ENCODE results near the gene CLDN6.

The CLDN6 gene, protein sequence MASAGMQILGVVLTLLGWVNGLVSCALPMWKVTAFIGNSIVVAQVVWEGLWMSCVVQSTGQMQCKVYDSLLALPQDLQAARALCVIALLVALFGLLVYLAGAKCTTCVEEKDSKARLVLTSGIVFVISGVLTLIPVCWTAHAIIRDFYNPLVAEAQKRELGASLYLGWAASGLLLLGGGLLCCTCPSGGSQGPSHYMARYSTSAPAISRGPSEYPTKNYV

DNA sequence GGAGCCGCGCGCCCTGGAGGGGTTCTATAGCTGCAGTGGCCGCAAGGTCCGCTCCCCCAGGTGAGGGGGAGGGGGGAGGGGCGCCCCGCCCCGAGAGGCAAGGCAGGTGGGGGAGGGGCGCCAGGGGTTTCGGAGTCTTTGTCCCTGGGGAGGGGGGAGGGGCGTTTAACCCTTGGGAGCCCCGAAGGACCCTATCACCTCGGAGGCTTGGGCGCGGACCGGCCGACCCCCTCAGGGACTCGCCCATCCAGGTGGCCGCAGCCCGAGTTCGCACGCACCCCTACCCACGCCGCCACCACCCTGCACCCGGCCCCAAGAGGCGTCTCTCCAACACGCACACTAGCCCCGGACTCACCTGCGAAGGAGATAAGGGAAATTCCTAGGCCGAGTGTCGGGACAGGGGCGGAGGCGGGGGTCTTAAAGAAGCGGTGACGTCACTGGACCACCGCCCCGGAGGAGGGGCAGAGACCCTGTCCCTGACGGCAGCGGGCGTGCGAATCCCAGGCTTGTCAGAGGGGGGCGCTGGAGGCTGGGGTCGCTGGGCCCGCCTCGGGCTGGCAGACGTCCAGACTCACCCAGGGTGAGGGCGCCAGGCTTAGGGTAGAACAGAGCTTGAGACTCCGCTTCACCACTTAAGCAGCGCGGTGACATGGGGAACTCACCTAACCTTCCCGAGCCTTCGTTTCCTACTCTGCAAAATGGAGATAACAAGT lies at the start of gene CLDN6:
CLDN6 (minus strand) TSS at position 390 of the 713 bp plus-strand sequence. CDS start 2,162 bp downstream, outside the sequence.
- Histone ChIP-seq H3K4me1 (ENCODE audit: control insufficient read depth, insufficient read depth, low read length) (peaks cover 46% of the 10 kb centered on the region), H3K9me3 (ENCODE audit: control insufficient read depth, insufficient read depth, low read depth, low read length) (no peaks in the 10 kb centered on the region), H3K27me3 (ENCODE audit: control insufficient read depth, insufficient read depth, low read length) (peaks cover 14% of the 10 kb centered on the region), H3K4me3 (ENCODE audit: low read depth, low read length) (peak within 1 kb of the TSS; percentile 86), H3K9ac (ENCODE audit: low read length) (peak within 1 kb of the TSS; percentile 96), H3K27ac (ENCODE audit: low read depth, low read length) (peak within 1 kb of the TSS; percentile 98), H3K36me3 (ENCODE audit: control insufficient read depth, insufficient read depth, low read length) (peaks cover 28% of the 10 kb centered on the region)

DNA sequence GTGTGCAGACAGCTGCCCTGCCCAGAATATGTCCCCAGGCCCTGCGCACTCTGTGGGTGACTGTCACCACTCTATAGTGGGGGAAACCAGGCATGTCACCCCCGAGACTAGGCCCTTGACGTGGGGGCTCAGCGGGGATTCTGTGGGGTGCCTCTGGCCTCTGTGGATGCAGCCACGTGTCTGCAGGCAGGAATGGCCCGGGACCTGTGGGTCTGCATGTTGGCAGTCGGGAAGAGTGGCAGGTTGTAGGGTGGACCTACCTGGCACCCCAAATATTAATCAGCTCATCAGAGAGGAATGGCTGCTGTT lies 48.4 kb upstream of the CLDN6 start:
- Histone ChIP-seq H3K27me3 (ENCODE audit: control insufficient read depth, insufficient read depth, low read length) (no peaks in the 10 kb centered on the region), H3K4me3 (ENCODE audit: low read depth, low read length) (peak overlapping the region; percentile 6; the same call in 1 of the 2 replicates), H3K4me1 (ENCODE audit: control insufficient read depth, insufficient read depth, low read length) (peaks cover 31% of the 10 kb centered on the region), H3K9me3 (ENCODE audit: control insufficient read depth, insufficient read depth, low read depth, low read length) (no peaks in the 10 kb centered on the region), H3K9ac (ENCODE audit: low read length) (peak overlapping the region; percentile 23), H3K27ac (ENCODE audit: low read depth, low read length) (no peak overlapping the region), H3K36me3 (ENCODE audit: control insufficient read depth, insufficient read depth, low read length) (no peaks in the 10 kb centered on the region)

DNA sequence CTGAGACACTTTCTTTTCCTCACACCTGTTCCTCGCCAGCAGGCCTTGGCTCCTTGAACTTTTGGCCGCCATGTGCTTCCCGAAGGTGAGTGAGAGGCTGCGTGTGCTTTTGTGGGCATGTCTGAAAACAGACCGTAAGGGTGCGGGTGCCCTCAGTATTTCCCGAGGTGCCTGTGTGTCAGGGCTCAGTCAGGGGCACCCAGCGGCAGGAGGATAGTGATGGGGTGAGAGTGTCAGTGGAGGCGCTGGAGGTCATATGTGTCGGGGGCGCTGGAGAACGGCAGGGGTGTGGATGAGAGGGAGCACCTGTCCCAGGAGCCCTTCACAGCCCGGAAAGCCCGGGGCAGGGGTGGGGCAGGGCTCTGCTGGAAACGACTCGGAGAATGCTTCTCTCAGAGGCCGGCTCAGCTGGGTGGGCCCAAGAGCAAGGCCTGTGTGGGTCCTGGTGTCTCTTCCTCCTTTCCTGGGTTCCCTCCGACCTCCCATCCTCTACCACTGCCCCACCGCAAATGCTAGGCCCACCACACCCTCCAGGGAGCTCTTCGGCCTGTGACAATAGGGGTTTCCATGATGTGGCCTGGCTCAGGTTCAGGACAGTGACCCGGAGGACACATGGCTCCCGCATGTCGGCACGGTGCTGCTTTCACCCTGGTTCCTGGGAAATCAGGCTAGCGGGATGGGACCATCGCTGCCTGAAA lies 47.9 kb upstream of the CLDN6 start:
- Histone ChIP-seq H3K4me3 (ENCODE audit: low read depth, low read length) (peak overlapping the region; percentile 6; the same call in 1 of the 2 replicates), H3K36me3 (ENCODE audit: control insufficient read depth, insufficient read depth, low read length) (no peaks in the 10 kb centered on the region), H3K9me3 (ENCODE audit: control insufficient read depth, insufficient read depth, low read depth, low read length) (no peaks in the 10 kb centered on the region), H3K9ac (ENCODE audit: low read length) (peak overlapping the region; percentile 56), H3K4me1 (ENCODE audit: control insufficient read depth, insufficient read depth, low read length) (peaks cover 31% of the 10 kb centered on the region), H3K27ac (ENCODE audit: low read depth, low read length) (no peak overlapping the region; the same call in 1 of the 2 replicates), H3K27me3 (ENCODE audit: control insufficient read depth, insufficient read depth, low read length) (no peaks in the 10 kb centered on the region)

DNA sequence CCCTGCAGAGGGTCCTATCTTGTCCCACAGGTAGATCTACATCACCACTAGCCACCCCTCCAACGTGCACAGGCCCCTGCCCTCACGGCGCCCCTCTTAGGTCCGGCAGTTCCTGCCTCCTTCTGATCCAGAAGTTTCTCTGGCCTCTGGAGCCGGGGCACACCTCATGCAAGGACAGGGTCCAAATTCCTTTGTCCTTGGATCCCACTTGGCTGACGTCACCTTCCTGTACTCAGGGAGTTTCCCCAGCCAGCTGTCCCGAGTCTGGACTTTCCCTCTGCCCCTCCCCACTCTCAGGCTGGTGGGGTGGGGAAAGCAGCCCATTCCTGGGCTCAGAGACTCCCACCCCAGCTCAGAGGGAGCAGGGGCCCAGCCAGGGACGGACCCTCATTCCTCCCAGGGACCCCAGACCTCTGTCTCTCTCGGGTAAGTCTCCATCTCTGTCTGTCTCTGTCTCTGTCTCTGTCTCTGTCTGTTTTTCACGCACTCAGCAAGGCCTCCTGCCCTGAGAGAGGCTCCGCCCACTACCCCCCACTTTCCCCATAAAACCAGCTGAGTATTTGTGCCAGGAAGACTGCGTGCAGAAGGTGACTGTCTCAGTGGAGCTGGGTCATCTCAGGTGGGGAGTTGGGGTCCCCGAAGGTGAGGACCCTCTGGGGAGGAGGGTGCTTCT lies 47.2 kb upstream of the CLDN6 start, which contains the start of gene IL32:
IL32 (plus strand) TSS at position 572 of the 673 bp plus-strand sequence. CDS start 172 bp downstream, outside the sequence.
- peak within 1 kb of the TSS; percentile 46; the same call in 1 of the 2 replicates for H3K27ac ChIP-seq (ENCODE audit: low read depth, low read length)
- no peaks in the 10 kb centered on the region for H3K27me3 ChIP-seq (ENCODE audit: control insufficient read depth, insufficient read depth, low read length)
- no peaks in the 10 kb centered on the region for H3K9me3 ChIP-seq (ENCODE audit: control insufficient read depth, insufficient read depth, low read depth, low read length)
- H3K4me3 ChIP-seq (ENCODE audit: low read depth, low read length), result peak within 1 kb of the TSS; percentile 8; the same call in 1 of the 2 replicates
- no peaks in the 10 kb centered on the region for H3K36me3 ChIP-seq (ENCODE audit: control insufficient read depth, insufficient read depth, low read length)
- H3K4me1 ChIP-seq (ENCODE audit: control insufficient read depth, insufficient read depth, low read length), result peaks cover 24% of the 10 kb centered on the region
- peak within 1 kb of the TSS; percentile 56 for H3K9ac ChIP-seq (ENCODE audit: low read length)

DNA sequence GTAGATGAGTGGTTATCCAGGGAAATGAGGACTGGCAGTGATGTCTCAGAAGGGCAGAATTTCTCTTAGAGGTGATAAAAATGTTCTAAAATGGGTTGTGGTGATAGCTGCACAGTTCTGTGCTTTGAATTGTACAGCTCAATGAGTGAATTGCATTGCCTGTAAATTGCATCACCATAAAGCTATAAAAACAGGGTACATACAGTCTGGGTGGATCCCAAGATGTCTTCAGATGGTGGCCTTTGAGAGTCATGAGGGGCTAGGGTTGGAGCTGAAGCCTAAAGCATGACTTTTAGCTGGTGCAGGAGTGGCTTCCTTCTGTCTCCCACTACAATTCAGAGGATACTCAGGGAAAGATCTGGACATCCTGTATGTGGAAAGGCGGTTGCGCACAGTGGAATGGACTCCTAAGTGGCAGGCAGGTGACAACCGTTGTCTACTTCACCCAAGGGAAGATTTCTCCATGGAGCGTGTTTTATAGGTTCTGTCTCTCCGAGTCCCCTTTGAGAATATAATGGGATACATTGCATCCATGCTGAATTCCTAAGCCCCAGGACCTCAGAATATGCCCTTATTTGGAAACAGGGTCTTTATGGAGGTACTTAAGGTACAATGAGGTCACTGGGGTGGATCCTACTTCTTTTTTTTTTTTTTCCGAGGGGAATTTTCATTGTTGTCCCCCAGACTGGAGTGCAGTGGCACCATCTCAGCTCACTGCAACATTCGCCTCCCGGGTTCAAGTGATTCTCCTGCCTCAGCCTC lies 45.8 kb upstream of the CLDN6 start:
- Histone ChIP-seq H3K4me1 (ENCODE audit: control insufficient read depth, insufficient read depth, low read length) (peaks cover 30% of the 10 kb centered on the region), H3K36me3 (ENCODE audit: control insufficient read depth, insufficient read depth, low read length) (no peaks in the 10 kb centered on the region), H3K27ac (ENCODE audit: low read depth, low read length) (peak overlapping the region; percentile 4; the same call in 1 of the 2 replicates), H3K27me3 (ENCODE audit: control insufficient read depth, insufficient read depth, low read length) (no peaks in the 10 kb centered on the region), H3K9ac (ENCODE audit: low read length) (peak overlapping the region; percentile 58), H3K4me3 (ENCODE audit: low read depth, low read length) (no peak overlapping the region), H3K9me3 (ENCODE audit: control insufficient read depth, insufficient read depth, low read depth, low read length) (no peaks in the 10 kb centered on the region)

DNA sequence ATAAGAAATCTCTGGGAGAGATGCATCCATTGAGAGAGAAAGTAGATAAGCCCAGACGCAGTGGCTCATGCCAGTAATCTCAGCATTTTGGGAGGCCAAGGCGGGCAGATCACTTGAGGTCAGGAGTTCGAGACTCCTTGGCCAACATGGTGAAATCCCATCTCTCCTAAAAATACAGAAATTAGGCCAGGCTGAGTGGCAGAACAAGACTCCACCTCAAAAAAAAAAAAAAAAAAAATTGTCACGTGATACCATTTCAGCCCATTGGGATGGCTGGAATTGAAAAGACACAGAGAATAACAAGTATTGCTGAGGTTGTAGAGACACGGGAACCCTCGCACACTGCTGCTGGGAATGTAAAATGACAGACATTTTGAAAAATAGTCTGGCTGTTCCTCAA lies 44.6 kb upstream of the CLDN6 start:
- peaks cover 30% of the 10 kb centered on the region for H3K4me1 ChIP-seq (ENCODE audit: control insufficient read depth, insufficient read depth, low read length)
- no peaks in the 10 kb centered on the region for H3K9me3 ChIP-seq (ENCODE audit: control insufficient read depth, insufficient read depth, low read depth, low read length)
- no peaks in the 10 kb centered on the region for H3K36me3 ChIP-seq (ENCODE audit: control insufficient read depth, insufficient read depth, low read length)
- no peak overlapping the region for H3K9ac ChIP-seq (ENCODE audit: low read length)
- no peak overlapping the region for H3K27ac ChIP-seq (ENCODE audit: low read depth, low read length)
- peaks cover 6% of the 10 kb centered on the region for H3K27me3 ChIP-seq (ENCODE audit: control insufficient read depth, insufficient read depth, low read length)
- H3K4me3 ChIP-seq (ENCODE audit: low read depth, low read length), result no peak overlapping the region

DNA sequence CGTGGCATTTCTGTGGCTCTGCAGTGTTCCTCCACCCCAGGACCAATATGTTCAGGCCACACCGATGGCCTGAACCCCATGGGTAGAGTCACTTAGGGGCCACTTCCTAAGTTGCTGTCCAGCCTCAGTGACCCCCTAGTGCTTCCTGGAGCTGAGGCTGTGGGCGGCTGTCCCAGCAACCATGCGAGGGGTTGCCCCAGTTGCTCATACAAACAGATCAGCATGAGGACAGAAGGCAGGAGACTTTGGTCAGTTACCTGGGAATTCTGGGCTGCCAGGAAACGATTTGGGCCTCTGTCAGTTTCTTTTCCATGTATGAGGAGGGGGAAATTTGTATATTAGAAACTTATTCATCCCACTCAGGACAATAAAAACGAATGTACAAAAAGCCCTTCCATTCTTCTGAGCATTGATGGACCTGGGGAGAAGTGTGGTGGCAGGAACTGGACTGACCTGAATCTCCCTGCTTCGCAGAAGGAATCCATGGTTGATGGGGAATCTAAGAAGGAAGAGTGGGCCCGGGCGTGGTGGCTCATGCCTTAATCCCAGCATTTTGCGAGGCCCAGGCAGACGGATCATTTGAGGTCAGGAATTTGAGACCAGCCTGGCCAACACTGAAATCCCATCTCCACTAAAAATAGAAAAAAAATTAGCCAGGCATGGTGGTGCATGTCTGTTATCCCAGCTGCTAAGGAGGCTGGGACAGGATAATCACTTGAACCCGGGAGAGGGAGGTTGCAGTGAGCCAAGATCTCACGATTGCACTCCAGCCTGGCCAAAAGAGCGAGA lies 42.5 kb upstream of the CLDN6 start:
- H3K4me3 ChIP-seq (ENCODE audit: low read depth, low read length), result no peak overlapping the region
- H3K9me3 ChIP-seq (ENCODE audit: control insufficient read depth, insufficient read depth, low read depth, low read length), result no peaks in the 10 kb centered on the region
- no peak overlapping the region for H3K9ac ChIP-seq (ENCODE audit: low read length)
- H3K4me1 ChIP-seq (ENCODE audit: control insufficient read depth, insufficient read depth, low read length), result peaks cover 22% of the 10 kb centered on the region
- H3K27ac ChIP-seq (ENCODE audit: low read depth, low read length), result no peak overlapping the region
- 0 out of 2 replicates have a peak, but pooled peaks cover under 1% of the 10 kb centered on the region for H3K36me3 ChIP-seq (ENCODE audit: control insufficient read depth, insufficient read depth, low read length)
- peaks cover 8% of the 10 kb centered on the region for H3K27me3 ChIP-seq (ENCODE audit: control insufficient read depth, insufficient read depth, low read length)

DNA sequence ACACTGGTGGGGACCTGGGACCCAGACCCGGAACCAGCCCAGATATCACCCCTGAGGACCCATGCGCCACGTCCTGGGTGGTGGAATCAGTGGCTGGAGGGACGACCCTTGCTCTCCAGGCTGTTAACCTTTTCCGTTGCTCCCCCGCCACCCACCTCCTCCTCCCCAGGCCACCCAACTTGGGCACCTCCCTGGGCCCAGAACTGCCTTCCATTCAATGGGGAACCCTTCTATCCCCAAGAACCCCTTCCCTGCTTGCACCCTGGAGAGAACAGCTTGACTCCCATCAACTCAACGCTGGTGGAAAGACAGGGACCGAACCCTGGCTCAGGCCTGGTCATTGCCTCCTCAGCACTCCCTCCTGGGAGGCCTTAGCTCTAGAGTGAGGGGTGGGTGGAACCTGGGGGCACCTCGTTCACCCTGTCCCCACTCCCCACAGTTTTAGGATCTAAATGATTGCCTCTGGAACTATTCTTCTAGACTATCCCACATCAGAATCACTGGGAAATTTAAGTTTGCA lies 41.8 kb upstream of the CLDN6 start:
- Histone ChIP-seq H3K4me1 (ENCODE audit: control insufficient read depth, insufficient read depth, low read length) (peaks cover 15% of the 10 kb centered on the region), H3K9ac (ENCODE audit: low read length) (peak overlapping the region; percentile 80), H3K27ac (ENCODE audit: low read depth, low read length) (peak overlapping the region; percentile 68; the same call in 1 of the 2 replicates), H3K4me3 (ENCODE audit: low read depth, low read length) (peak overlapping the region; percentile 92), H3K27me3 (ENCODE audit: control insufficient read depth, insufficient read depth, low read length) (peaks cover 8% of the 10 kb centered on the region), H3K9me3 (ENCODE audit: control insufficient read depth, insufficient read depth, low read depth, low read length) (no peaks in the 10 kb centered on the region), H3K36me3 (ENCODE audit: control insufficient read depth, insufficient read depth, low read length) (peaks cover 5% of the 10 kb centered on the region; the same call in 1 of the 2 replicates)

DNA sequence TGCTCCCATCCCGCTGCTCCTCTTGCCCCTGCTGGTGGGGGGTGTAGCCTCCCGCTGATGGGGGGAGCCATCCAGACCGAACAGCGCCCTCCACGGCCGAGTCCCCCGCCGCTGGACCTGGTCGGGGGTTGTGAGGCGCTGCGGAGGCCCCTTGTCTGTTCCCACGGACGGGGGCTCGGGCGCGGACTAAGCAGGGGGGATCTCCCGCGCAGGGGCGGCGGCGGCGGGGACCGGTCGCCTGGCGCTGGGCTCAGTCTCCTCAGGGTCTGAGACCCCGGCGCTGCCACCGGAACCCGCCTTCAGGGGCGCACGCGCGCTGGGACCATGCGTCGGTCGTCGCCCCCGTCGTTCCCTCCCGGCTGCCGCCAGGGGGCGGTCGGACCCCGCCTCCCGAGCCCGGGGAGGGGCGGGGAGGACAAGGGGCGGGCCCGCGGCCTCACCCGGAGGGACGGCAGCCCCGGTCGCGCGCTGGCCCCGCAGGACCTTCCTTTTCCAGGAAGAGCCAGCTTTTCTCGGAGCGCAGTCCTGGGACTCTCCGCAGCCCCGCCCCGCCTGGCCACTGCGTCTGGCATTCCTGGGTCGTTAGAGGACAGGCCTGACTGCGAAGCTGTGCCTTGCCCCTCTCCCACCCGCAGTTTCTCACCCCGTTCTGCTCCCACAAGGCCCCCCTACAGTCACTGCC lies 41.2 kb upstream of the CLDN6 start:
- H3K9me3 ChIP-seq (ENCODE audit: control insufficient read depth, insufficient read depth, low read depth, low read length), result no peaks in the 10 kb centered on the region
- peak overlapping the region; percentile 80 for H3K9ac ChIP-seq (ENCODE audit: low read length)
- peak overlapping the region; percentile 68; the same call in 1 of the 2 replicates for H3K27ac ChIP-seq (ENCODE audit: low read depth, low read length)
- H3K36me3 ChIP-seq (ENCODE audit: control insufficient read depth, insufficient read depth, low read length), result peaks cover 10% of the 10 kb centered on the region
- H3K4me1 ChIP-seq (ENCODE audit: control insufficient read depth, insufficient read depth, low read length), result peaks cover 10% of the 10 kb centered on the region
- peak overlapping the region; percentile 92 for H3K4me3 ChIP-seq (ENCODE audit: low read depth, low read length)
- peaks cover 8% of the 10 kb centered on the region for H3K27me3 ChIP-seq (ENCODE audit: control insufficient read depth, insufficient read depth, low read length)
